Lower leg skin (tissue), 3 donors: ENCODE results near the gene GAPDHS.

Experiments used
- POLR2A ChIP-seq, 2 donors: fragments of 450-650 bp; IDR thresholded peaks; one replicate each; pipeline ENCODE4 v1.6.1; 2016 to 2017; ENCODE audit warnings: antibody characterized with exemption in 2 of 2, mild to moderate bottlenecking in 1 of 2, moderate library complexity in 1 of 2
- TF ChIP-seq, protein P1 (sequence below), 3 donors: fragments of 450-650 bp; IDR thresholded peaks; one replicate each; pipeline ENCODE4 v1.5.1; 2016; ENCODE audit warnings: antibody characterized with exemption in 3 of 3, mild to moderate bottlenecking in 3 of 3, moderate library complexity in 2 of 3

DNA sequence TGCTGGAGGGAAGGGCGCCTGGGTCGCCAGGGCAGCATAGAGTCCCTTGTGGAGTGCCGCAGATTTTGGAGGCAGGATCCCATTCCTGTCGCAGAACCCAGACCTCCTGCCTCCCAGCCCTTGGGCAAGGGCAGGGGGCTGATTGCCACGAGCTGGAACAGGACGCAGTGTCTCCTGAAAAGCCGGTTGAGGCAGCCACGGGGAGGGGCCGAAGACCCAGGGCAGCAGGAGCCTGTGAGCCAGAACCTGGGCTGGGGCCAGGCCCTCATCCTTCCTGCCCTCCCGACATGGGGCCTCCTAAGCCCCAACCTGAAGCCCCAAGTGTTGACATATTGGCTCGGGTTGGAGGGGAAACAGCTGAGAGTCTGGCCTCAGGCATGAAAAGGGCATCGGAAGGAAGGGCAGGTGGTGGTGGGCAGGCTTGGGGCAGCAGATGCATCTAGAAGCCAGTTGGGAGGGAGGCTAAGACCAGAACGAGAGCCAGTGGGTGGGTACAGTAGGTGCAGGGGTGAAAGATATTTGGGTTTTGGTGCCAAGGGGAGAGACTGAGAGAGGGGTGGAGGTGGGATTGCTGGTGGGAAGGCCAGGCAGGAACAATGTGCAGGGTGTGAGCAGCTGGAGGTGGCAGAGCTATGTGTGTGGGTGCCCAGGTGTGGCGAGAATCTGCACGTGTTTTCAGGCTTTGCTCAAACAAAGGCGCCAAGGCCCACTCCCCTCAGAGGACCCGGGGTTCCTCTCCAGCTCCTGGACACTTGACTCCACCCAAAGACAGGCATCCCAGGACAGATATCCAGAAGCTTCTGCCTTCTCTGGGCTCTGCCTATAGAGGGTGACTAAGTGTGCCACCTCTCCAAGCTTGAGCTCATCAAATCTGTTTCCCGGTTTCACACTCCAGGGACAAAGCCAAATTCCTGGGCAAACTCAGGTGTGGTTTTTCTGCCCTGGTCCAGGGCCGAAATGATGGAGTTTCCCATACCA lies 3.7 kb upstream of the GAPDHS start:
- TF ChIP-seq, protein P1, sequence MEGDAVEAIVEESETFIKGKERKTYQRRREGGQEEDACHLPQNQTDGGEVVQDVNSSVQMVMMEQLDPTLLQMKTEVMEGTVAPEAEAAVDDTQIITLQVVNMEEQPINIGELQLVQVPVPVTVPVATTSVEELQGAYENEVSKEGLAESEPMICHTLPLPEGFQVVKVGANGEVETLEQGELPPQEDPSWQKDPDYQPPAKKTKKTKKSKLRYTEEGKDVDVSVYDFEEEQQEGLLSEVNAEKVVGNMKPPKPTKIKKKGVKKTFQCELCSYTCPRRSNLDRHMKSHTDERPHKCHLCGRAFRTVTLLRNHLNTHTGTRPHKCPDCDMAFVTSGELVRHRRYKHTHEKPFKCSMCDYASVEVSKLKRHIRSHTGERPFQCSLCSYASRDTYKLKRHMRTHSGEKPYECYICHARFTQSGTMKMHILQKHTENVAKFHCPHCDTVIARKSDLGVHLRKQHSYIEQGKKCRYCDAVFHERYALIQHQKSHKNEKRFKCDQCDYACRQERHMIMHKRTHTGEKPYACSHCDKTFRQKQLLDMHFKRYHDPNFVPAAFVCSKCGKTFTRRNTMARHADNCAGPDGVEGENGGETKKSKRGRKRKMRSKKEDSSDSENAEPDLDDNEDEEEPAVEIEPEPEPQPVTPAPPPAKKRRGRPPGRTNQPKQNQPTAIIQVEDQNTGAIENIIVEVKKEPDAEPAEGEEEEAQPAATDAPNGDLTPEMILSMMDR (IDR thresholded peaks at IDR 0.05): no peak
- no peak for TF ChIP-seq POLR2A (IDR thresholded peaks at IDR 0.05)
